HG03135 (cell line): ENCODE results near the gene EPB42.
A peak's percentile ranks its signal among the peaks of the same experiment; 100 is the strongest.
"Not testable (repeated sequence)": the region's sequence is repeated elsewhere in the genome, so short reads cannot be mapped to it uniquely, and the experiment has no call there.

Source experiments
- ATAC-seq: cut with Tn5 transposase; IDR thresholded peaks from one replicate; pipeline ENCODE4 v1.9.1; 2021; ENCODE audit warnings: mild to moderate bottlenecking, moderate library complexity; ENCODE audit not compliant: unreplicated experiment

EPB42 gene

GRCh38 chr15:43189296-43189695 is 31.5 kb downstream of the EPB42 start:
- ATAC-seq: no peak

GRCh38 chr15:43187544-43188155 is 33.2 kb downstream of the EPB42 start:
- no peak for ATAC-seq

GRCh38 chr15:43186003-43186353 is 34.8 kb downstream of the EPB42 start:
- ATAC-seq: peak; percentile 17

- peak; percentile 96 for ATAC-seq
Measured at GRCh38 chr15:43185157-43186002, 35.4 kb downstream of the EPB42 start, which contains the start of gene CCNDBP1. Gene CCNDBP1 (plus strand): TSS chr15:43185403. CDS start chr15:43185499, 96 bp downstream.

- no peak for ATAC-seq
Measured at GRCh38 chr15:43184407-43185124, 36.3 kb downstream of the EPB42 start.

- ATAC-seq: no peak
Measured at GRCh38 chr15:43183270-43183669, 37.5 kb downstream of the EPB42 start.

GRCh38 chr15:43177147-43177546 is 43.7 kb downstream of the EPB42 start:
- not testable (repeated sequence) for ATAC-seq

- not testable (repeated sequence) for ATAC-seq
Measured at GRCh38 chr15:43175656-43176309, 45.0 kb downstream of the EPB42 start.

GRCh38 chr15:43169888-43170287 is 50.9 kb downstream of the EPB42 start:
- no peak for ATAC-seq

- no peak for ATAC-seq
Measured at GRCh38 chr15:43168192-43169107, 52.4 kb downstream of the EPB42 start.

GRCh38 chr15:43167261-43167660 is 53.6 kb downstream of the EPB42 start:
- not testable (repeated sequence) for ATAC-seq

GRCh38 chr15:43165801-43166325 is 55.0 kb downstream of the EPB42 start:
- ATAC-seq: no peak

GRCh38 chr15:43153269-43153668 is 67.5 kb downstream of the EPB42 start:
- ATAC-seq: no peak

GRCh38 chr15:43151688-43152087 is 69.1 kb downstream of the EPB42 start:
- no peak for ATAC-seq

- ATAC-seq: no peak
Measured at GRCh38 chr15:43150191-43150929, 70.5 kb downstream of the EPB42 start.
